GM21619 (cell line): ENCODE measurements around the gene VAMP5.
"Not testable (repeated sequence)": the region's sequence is repeated elsewhere in the genome, so short reads cannot be mapped to it uniquely, and the experiment has no call there.

Source experiments
- ATAC-seq: cut with Tn5 transposase; IDR thresholded peaks from one replicate; pipeline ENCODE4 v1.9.1; 2021; ENCODE audit not compliant: unreplicated experiment

The VAMP5 gene

DNA sequence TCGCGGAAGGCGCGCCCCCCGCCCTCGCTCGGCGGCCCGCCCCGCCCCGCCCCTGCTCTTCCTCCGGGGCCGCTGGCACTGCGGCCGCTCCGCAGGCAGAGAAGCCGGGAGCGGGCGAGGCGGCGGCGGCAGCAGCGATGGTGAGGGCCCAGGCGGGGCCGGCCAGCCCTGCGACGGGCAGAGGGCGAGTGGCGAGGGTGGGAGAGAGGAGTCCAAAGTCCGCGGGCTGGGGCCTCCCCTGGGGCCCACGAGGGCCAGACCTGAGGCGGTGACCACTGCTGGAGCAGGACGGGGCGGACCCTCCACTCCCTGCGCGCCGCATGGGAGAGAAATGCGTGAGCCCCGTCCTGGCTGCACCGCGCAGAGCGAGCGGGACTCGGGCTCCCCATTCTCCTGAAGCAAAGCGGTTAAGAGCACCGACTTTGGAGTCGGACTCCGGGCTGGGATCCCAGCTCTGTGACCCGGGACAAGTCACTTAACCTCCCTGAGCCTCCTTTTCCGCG lies at the start of gene VAMP5:
Gene VAMP5 (plus strand): TSS at position 78 of the 503 bp plus-strand sequence. CDS start 60 bp downstream, at position 138.
- peak; percentile 62 for ATAC-seq

DNA sequence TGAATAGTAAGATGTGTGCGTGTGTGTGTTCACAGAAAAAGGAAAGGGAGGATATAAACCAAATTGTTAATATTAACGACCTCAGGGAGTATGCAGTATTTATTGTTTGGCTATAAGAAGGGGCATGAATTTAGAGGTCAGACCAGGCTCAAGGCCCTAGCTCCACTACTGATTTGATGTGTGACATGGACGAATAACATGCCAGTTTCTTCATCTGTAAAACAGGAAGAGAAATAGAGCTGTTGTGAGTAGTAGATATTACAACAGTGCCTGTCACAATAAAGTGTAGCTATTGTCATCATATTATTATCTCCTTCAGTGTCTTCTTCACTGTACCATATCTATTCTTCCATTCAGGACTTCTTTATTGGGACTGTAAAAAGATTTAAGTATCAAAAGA lies 49.4 kb upstream of the VAMP5 start:
- ATAC-seq = no peak

DNA sequence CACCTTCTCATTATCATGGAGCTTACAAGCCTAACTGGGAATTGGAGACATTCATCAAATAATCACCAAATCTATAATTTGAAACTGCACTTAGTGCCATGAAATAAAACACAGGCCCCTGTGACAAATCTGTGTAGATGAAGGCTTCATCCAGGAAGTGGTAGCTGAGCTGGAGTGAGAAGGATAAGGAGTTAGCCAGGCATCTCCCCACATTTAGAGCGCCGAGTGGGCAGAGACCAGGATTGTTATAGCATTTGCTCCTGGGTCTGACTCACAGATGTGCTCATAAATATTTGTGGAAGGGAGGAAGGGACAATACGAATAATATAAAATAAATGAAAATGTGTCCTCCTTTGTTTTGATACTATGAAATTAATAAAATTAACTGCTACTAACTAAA lies 47.8 kb upstream of the VAMP5 start:
- no peak for ATAC-seq

DNA sequence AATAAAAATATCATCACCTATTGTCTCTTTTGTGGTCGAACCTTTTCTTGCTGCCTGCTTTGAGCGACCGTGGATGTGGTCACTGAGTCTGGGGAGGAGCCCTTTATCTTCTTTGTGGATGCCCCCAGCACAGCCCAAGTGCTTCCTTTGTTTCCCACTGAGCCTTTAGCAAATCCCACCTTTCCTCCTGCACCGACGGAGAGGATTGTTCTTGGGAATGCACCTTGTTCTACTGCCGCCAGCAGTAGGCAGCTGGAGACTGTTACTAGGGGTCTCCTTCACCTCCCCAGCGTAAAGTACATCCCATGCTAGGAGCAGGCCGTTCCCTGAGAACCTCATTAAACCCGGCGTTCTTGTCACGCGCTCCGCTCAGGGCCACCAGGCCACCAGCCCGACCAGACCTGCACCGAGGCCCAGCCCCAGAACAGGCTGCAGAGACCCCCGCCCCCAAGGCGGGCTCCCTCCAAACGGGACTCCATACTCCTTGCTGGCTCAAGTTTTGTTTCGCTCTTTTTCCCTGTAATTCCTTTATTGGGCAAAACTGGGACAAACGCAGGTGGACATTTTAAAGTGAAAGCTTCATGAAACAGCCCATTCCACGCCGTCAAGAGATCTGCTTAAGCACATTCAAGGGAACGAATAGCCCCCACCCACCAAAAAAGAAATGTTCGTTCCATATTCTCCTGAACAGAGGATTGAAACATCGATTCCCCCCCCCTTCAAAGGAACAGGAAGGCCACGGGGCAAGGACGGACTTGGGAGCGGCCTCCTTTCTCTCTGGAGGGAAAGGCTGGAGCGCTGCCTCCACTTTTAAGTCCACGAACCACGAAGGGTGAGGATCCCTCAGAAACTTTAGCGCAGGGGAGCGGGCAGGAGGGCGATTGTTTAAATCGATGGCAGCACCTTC lies 46.4 kb upstream of the VAMP5 start:
- no peak for ATAC-seq

DNA sequence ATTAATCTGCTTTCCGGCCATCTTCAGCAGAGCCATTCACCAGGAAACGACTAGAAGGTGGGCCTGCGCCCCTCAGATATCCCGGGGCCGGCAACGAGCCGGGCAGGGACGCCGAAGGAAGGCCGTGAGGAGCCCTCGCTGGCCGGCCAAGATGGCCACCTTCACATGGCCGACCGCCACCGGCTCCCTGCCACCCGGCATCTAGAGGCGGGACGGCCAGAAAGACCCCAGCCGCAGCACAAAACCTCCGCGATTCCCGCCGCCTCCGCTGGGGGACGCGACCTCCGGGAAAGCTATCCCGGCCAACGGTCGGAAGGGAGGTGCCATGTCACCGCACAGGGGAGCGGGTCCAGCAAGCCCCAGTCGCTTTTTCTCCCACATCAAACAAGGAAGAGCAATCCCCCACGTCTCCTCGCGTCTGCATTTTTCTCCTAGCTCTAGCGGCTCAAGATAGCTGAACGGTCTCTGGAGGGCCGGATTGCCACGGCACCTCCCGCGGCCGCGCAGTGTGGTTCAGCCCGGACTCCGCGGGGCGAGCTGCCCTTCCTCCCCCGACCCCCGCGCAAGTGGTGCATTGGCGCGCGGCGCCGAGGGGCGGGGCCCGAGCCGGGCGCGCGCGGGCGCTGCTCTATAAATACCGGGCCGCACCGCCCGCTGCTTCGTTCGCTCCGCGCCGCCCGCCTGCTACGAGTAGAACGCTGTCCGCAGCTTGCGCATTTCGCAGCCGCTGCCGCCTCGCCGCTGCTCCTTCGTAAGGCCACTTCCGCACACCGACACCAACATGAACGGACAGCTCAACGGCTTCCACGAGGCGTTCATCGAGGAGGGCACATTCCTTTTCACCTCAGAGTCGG lies 45.5 kb upstream of the VAMP5 start, which contains the start of gene MAT2A:
Gene MAT2A (plus strand): TSS at position 662 of the 854 bp plus-strand sequence. CDS start 120 bp downstream, at position 782.
- ATAC-seq = peak; percentile 69

DNA sequence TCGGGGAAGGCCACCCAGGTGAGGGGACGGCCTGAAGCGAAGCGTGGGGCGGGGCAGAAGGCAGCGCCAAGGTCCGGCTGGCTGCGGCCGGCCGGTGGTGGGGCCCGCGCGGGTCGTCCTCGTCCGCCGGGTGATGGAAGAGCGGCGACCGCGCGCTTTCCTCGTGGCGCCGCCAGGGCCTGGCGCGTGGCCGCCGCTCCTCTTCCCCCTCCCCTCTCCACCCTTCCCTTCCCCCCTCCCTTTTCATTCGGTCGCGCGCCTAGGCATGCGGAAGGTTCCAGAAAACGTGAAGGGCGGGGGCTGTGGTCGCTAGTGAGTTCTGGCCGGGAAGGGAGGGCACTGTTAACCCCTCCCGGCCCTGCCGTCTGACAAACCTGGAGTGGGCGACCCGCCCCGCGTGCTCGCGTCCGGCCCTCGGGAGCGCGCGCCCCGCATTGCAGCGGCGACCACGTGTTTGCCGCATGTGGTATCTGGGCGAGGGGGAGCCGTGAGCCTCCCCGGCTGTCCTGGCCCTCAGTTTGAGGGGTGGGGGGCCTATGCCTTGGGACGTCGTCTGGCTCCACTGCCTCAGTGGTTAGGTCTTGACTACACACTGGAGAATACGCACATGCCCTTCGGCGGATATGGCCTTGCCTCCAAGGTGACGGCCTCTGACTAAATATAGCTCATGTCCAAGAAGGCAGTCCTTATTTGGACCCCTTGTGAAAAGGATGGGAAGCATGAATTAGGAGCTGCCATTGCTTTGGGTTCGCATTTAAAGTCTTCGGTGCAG lies 44.7 kb upstream of the VAMP5 start:
- ATAC-seq = peak; percentile 22

DNA sequence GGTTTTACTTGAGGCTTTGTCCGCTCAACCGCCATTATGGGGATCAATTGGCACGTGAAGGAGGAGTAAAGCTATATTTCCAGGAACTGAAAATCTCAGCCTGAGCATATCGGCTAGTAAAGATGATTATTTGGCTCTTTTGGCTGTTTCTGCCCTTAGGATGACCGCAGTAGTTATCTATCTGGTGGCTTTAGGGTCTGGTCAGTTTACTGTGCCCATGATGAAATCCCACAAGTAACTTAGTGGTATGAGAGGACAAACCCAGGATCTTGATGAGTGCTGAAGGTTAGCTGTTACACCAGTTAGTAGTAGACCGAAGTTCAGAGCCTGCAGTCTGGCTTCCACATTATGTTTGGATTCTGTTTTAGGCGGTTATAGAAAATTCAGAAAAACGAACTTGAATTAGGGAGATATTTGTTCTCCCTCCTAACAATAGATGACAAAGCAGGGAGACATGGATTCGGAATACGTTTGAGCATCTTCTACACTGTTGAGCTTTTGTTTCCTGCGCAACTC lies 44.0 kb upstream of the VAMP5 start:
- ATAC-seq = no peak

GRCh38 chr2:85541262-85541661 lies 43.0 kb upstream of the VAMP5 start:
- no peak for ATAC-seq

GRCh38 chr2:85541753-85542457 lies 42.3 kb upstream of the VAMP5 start:
- no peak for ATAC-seq

GRCh38 chr2:85542777-85543176 lies 41.5 kb upstream of the VAMP5 start:
- no peak for ATAC-seq

DNA sequence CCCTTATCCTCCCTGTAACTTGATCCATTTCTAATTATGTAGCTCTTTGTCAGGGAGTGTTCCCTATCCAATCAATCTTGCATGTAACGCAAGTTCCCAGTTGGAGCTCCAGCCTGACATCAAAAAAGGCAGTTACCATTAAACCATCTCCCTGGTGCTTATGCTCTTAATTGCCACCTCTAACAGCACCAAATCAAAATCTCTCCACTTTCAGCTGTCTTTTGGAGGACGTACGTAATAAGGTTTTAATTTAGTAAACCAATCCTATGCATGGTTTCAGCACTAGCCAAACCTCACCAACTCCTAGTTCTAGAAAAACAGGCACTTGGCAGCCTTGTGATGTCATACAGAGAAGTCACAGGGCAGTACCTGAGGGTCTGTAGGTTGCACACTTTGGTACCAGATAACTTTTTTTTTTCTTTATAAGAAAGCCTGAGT lies 40.0 kb upstream of the VAMP5 start:
- not testable (repeated sequence) for ATAC-seq

- not testable (repeated sequence) for ATAC-seq
These were observed 39.1 kb upstream of the VAMP5 start for GRCh38 chr2:85544915-85545779.

- ATAC-seq = no peak
These were observed 38.4 kb upstream of the VAMP5 start for GRCh38 chr2:85545780-85546240.

- no peak for ATAC-seq
These were observed 37.0 kb upstream of the VAMP5 start for GRCh38 chr2:85547089-85547858.

- ATAC-seq = no peak
These were observed 36.2 kb upstream of the VAMP5 start for GRCh38 chr2:85547859-85548607.

DNA sequence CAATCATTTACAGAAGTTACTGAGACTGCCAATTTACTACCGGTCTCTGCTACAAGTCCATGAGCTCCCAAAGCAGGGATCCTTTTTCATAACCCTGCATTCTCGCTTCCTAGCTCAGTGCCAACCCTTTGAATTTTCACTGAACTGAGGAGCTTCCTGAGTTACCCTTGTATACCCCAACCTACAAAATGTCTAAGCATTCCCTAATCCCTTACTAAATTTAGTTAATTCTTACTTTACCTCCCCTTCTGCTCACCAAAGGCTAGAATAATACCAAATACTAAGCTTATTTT lies 35.7 kb upstream of the VAMP5 start:
- ATAC-seq = no peak

GRCh38 chr2:85549095-85549494 lies 35.1 kb upstream of the VAMP5 start:
- ATAC-seq = no peak
